ENCODE results near the gene LTB. TPM values are rescaled to one million over a fixed set of nuclear protein-coding genes. Genes with fewer than 3 reads are reported as not detected.

LTB gene
- polyA plus RNA-seq, 4 donors = 4.0 to 19.7 (median 8.0) TPM

DNA sequence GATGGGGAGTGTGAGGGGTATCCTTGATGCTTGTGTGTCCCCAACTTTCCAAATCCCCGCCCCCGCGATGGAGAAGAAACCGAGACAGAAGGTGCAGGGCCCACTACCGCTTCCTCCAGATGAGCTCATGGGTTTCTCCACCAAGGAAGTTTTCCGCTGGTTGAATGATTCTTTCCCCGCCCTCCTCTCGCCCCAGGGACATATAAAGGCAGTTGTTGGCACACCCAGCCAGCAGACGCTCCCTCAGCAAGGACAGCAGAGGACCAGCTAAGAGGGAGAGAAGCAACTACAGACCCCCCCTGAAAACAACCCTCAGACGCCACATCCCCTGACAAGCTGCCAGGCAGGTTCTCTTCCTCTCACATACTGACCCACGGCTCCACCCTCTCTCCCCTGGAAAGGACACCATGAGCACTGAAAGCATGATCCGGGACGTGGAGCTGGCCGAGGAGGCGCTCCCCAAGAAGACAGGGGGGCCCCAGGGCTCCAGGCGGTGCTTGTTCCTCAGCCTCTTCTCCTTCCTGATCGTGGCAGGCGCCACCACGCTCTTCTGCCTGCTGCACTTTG lies 6.8 kb downstream of the LTB start, which contains the start of gene TNF:
Gene TNF, plus strand, starts transcription at position 231 of the 567 bp plus-strand sequence. Its CDS starts 177 bp downstream, at position 408.
- H3K27me3 ChIP-seq (ENCODE audit: control insufficient read depth in 3 of 3, insufficient read depth in 3 of 3, low read length in 3 of 3) = peaks cover 0 to 18% (median 0%) of the 10 kb centered on the region in 3 donors
- FAIRE-seq (no peak), DNase-seq (peak in 1 of 2 donors; percentile 42)
- peak within 1 kb of the TSS in 2 of 3 donors; percentile 19 to 24 for H3K4me3 ChIP-seq (ENCODE audit: low read depth in 1 of 3, low read length in 3 of 3)
- WGBS, 3 donors = 45 to 58% (median 51%) methylated on average over 15 to 19 of the region's 19 CpGs
- peaks cover 0 to under 1% of the 10 kb centered on the region in 2 donors for H3K9me3 ChIP-seq (ENCODE audit: control insufficient read depth in 2 of 2, insufficient read depth in 1 of 2, low read depth in 1 of 2, low read length in 1 of 2)
- H3K4me1 ChIP-seq (ENCODE audit: control insufficient read depth in 3 of 3, insufficient read depth in 2 of 3, low read depth in 1 of 3, low read length in 2 of 3) = peaks cover 0 to under 1% (median 0%) of the 10 kb centered on the region in 3 donors
- peak within 1 kb of the TSS in 2 of 3 donors; percentile 45 to 55 for H3K27ac ChIP-seq (ENCODE audit: low read depth in 1 of 3, low read length in 2 of 3)
- no peaks in the 10 kb centered on the region for H3K36me3 ChIP-seq (ENCODE audit: control insufficient read depth in 3 of 3, insufficient read depth in 2 of 3, low read depth in 1 of 3, low read length in 3 of 3)

DNA sequence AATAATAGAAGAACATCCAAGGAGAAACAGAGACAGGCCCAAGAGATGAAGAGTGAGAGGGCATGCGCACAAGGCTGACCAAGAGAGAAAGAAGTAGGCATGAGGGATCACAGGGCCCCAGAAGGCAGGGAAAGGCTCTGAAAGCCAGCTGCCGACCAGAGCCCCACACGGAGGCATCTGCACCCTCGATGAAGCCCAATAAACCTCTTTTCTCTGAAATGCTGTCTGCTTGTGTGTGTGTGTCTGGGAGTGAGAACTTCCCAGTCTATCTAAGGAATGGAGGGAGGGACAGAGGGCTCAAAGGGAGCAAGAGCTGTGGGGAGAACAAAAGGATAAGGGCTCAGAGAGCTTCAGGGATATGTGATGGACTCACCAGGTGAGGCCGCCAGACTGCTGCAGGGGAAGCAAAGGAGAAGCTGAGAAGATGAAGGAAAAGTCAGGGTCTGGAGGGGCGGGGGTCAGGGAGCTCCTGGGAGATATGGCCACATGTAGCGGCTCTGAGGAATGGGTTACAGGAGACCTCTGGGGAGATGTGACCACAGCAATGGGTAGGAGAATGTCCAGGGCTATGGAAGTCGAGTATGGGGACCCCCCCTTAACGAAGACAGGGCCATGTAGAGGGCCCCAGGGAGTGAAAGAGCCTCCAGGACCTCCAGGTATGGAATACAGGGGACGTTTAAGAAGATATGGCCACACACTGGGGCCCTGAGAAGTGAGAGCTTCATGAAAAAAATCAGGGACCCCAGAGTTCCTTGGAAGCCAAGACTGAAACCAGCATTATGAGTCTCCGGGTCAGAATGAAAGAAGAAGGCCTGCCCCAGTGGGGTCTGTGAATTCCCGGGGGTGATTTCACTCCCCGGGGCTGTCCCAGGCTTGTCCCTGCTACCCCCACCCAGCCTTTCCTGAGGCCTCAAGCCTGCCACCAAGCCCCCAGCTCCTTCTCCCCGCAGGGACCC lies 7.8 kb downstream of the LTB start:
- FAIRE-seq (no peak), DNase-seq (no peak)
- no peaks in the 10 kb centered on the region for H3K36me3 ChIP-seq (ENCODE audit: control insufficient read depth in 3 of 3, insufficient read depth in 2 of 3, low read depth in 1 of 3, low read length in 3 of 3)
- 72 to 80% (median 77%) methylated on average over 14 of the region's 14 CpGs for WGBS, 3 donors
- H3K4me3 ChIP-seq (ENCODE audit: low read depth in 1 of 3, low read length in 3 of 3) = no peak overlapping the region
- no peaks in the 10 kb centered on the region for H3K4me1 ChIP-seq (ENCODE audit: control insufficient read depth in 3 of 3, insufficient read depth in 2 of 3, low read depth in 1 of 3, low read length in 2 of 3)
- H3K9me3 ChIP-seq (ENCODE audit: control insufficient read depth in 2 of 2, insufficient read depth in 1 of 2, low read depth in 1 of 2, low read length in 1 of 2) = no peaks in the 10 kb centered on the region
- H3K27ac ChIP-seq (ENCODE audit: low read depth in 1 of 3, low read length in 2 of 3) = peak overlapping the region in 1 of 3 donors; percentile 55
- H3K27me3 ChIP-seq (ENCODE audit: control insufficient read depth in 3 of 3, insufficient read depth in 3 of 3, low read length in 3 of 3) = peaks cover 0 to 18% (median 0%) of the 10 kb centered on the region in 3 donors

DNA sequence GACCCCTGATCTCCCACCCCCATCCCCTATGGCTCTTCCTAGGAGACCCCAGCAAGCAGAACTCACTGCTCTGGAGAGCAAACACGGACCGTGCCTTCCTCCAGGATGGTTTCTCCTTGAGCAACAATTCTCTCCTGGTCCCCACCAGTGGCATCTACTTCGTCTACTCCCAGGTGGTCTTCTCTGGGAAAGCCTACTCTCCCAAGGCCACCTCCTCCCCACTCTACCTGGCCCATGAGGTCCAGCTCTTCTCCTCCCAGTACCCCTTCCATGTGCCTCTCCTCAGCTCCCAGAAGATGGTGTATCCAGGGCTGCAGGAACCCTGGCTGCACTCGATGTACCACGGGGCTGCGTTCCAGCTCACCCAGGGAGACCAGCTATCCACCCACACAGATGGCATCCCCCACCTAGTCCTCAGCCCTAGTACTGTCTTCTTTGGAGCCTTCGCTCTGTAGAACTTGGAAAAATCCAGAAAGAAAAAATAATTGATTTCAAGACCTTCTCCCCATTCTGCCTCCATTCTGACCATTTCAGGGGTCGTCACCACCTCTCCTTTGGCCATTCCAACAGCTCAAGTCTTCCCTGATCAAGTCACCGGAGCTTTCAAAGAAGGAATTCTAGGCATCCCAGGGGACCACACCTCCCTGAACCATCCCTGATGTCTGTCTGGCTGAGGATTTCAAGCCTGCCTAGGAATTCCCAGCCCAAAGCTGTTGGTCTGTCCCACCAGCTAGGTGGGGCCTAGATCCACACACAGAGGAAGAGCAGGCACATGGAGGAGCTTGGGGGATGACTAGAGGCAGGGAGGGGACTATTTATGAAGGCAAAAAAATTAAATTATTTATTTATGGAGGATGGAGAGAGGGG lies 8.8 kb downstream of the LTB start:
- DNase-seq (no peak), FAIRE-seq (no peak)
- peak overlapping the region in 1 of 3 donors; percentile 9 for H3K27ac ChIP-seq (ENCODE audit: low read depth in 1 of 3, low read length in 2 of 3)
- no peaks in the 10 kb centered on the region for H3K36me3 ChIP-seq (ENCODE audit: control insufficient read depth in 3 of 3, insufficient read depth in 2 of 3, low read depth in 1 of 3, low read length in 3 of 3)
- H3K4me1 ChIP-seq (ENCODE audit: control insufficient read depth in 3 of 3, insufficient read depth in 2 of 3, low read depth in 1 of 3, low read length in 2 of 3) = no peaks in the 10 kb centered on the region
- H3K4me3 ChIP-seq (ENCODE audit: low read depth in 1 of 3, low read length in 3 of 3) = no peak overlapping the region
- 85 to 92% (median 89%) methylated on average over 9 of the region's 9 CpGs for WGBS, 3 donors
- H3K27me3 ChIP-seq (ENCODE audit: control insufficient read depth in 3 of 3, insufficient read depth in 3 of 3, low read length in 3 of 3) = peaks cover 0 to 19% (median 0%) of the 10 kb centered on the region in 3 donors
- H3K9me3 ChIP-seq (ENCODE audit: control insufficient read depth in 2 of 2, insufficient read depth in 1 of 2, low read depth in 1 of 2, low read length in 1 of 2) = no peaks in the 10 kb centered on the region

DNA sequence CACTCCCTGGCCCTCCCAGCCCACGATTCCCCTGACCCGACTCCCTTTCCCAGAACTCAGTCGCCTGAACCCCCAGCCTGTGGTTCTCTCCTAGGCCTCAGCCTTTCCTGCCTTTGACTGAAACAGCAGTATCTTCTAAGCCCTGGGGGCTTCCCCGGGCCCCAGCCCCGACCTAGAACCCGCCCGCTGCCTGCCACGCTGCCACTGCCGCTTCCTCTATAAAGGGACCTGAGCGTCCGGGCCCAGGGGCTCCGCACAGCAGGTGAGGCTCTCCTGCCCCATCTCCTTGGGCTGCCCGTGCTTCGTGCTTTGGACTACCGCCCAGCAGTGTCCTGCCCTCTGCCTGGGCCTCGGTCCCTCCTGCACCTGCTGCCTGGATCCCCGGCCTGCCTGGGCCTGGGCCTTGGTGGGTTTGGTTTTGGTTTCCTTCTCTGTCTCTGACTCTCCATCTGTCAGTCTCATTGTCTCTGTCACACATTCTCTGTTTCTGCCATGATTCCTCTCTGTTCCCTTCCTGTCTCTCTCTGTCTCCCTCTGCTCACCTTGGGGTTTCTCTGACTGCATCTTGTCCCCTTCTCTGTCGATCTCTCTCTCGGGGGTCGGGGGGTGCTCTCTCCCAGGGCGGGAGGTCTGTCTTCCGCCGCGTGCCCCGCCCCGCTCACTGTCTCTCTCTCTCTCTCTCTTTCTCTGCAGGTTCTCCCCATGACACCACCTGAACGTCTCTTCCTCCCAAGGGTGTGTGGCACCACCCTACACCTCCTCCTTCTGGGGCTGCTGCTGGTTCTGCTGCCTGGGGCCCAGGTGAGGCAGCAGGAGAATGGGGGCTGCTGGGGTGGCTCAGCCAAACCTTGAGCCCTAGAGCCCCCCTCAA lies 9.9 kb downstream of the LTB start, which contains the start of gene LTA:
Gene LTA, plus strand, starts transcription at position 249 of the 871 bp plus-strand sequence. Its CDS starts 454 bp downstream, at position 703.
- 68 to 74% (median 72%) methylated on average over 22 to 27 of the region's 27 CpGs for WGBS, 3 donors
- FAIRE-seq = no peak
- H3K9me3 ChIP-seq (ENCODE audit: control insufficient read depth in 2 of 2, insufficient read depth in 1 of 2, low read depth in 1 of 2, low read length in 1 of 2) = no peaks in the 10 kb centered on the region

GRCh38 chr6:31569861-31570536 lies 12.2 kb downstream of the LTB start:
- H3K4me3 ChIP-seq (ENCODE audit: low read depth in 1 of 3, low read length in 3 of 3) = no peak overlapping the region
- H3K27ac ChIP-seq (ENCODE audit: low read depth in 1 of 3, low read length in 2 of 3) = no peak overlapping the region
- H3K27me3 ChIP-seq (ENCODE audit: control insufficient read depth in 3 of 3, insufficient read depth in 3 of 3, low read length in 3 of 3) = peaks cover 0 to 15% (median 0%) of the 10 kb centered on the region in 3 donors
- no peaks in the 10 kb centered on the region for H3K4me1 ChIP-seq (ENCODE audit: control insufficient read depth in 3 of 3, insufficient read depth in 2 of 3, low read depth in 1 of 3, low read length in 2 of 3)
- DNase-seq (no peak), FAIRE-seq (no peak)
- H3K36me3 ChIP-seq (ENCODE audit: control insufficient read depth in 3 of 3, insufficient read depth in 2 of 3, low read depth in 1 of 3, low read length in 3 of 3) = no peaks in the 10 kb centered on the region
- WGBS, 3 donors = 82 to 88% (median 84%) methylated on average over 1 of the region's 1 CpG
- H3K9me3 ChIP-seq (ENCODE audit: control insufficient read depth in 2 of 2, insufficient read depth in 1 of 2, low read depth in 1 of 2, low read length in 1 of 2) = no peaks in the 10 kb centered on the region

More for the DNA sequence above, 9.9 kb downstream of the LTB start, which contains the start of gene LTA:
- no peak for DNase-seq
- H3K4me1 ChIP-seq (ENCODE audit: control insufficient read depth in 3 of 3, insufficient read depth in 2 of 3, low read depth in 1 of 3, low read length in 2 of 3) = no peaks in the 10 kb centered on the region
- H3K36me3 ChIP-seq (ENCODE audit: control insufficient read depth in 3 of 3, insufficient read depth in 2 of 3, low read depth in 1 of 3, low read length in 3 of 3) = no peaks in the 10 kb centered on the region
- H3K4me3 ChIP-seq (ENCODE audit: low read depth in 1 of 3, low read length in 3 of 3) = peak within 1 kb of the TSS in 1 of 3 donors; percentile 12
- H3K27me3 ChIP-seq (ENCODE audit: control insufficient read depth in 3 of 3, insufficient read depth in 3 of 3, low read length in 3 of 3) = peaks cover 0 to 21% (median 0%) of the 10 kb centered on the region in 3 donors
- peak within 1 kb of the TSS in 2 of 3 donors; percentile 47 to 80 for H3K27ac ChIP-seq (ENCODE audit: low read depth in 1 of 3, low read length in 2 of 3)

DNA sequence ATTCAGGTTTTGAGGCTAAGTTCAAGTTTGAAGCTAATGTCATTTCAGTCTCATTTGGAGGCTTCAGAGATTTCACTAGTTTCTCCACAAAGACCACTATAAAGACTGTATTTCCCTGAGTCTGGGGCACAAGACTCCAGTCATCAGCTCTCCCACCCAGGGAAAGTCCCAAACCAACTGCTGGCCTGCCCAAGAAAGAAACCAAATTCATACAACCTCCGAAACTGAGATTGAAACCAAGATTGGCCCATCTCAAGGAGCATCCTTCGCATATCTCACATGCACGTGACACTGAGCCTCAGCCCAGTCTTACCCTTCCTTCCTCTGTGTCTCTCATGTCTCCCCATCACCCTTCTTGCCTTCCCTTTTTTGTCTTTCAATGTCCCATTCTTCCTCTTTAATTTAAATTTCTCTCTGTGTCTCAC lies 13.7 kb downstream of the LTB start:
- Histone ChIP-seq H3K9me3 (ENCODE audit: control insufficient read depth in 2 of 2, insufficient read depth in 1 of 2, low read depth in 1 of 2, low read length in 1 of 2) (no peaks in the 10 kb centered on the region), H3K4me3 (ENCODE audit: low read depth in 1 of 3, low read length in 3 of 3) (no peak overlapping the region), H3K4me1 (ENCODE audit: control insufficient read depth in 3 of 3, insufficient read depth in 2 of 3, low read depth in 1 of 3, low read length in 2 of 3) (no peaks in the 10 kb centered on the region), H3K36me3 (ENCODE audit: control insufficient read depth in 3 of 3, insufficient read depth in 2 of 3, low read depth in 1 of 3, low read length in 3 of 3) (no peaks in the 10 kb centered on the region), H3K27me3 (ENCODE audit: control insufficient read depth in 3 of 3, insufficient read depth in 3 of 3, low read length in 3 of 3) (peaks cover 0 to 3% (median 0%) of the 10 kb centered on the region in 3 donors), H3K27ac (ENCODE audit: low read depth in 1 of 3, low read length in 2 of 3) (no peak overlapping the region)
- FAIRE-seq (no peak), DNase-seq (no peak)
- 59 to 64% (median 61%) methylated on average over 3 of the region's 3 CpGs for WGBS, 3 donors

Measured in small intestine (tissue), 7 donors.